MM.1S (cell line): ENCODE data around the gene TRPM8.

Experiments used
- DNase-seq: peaks from one replicate; pipeline ENCODE4 v3.0.0-alpha.2; 2015
- H2AFZ ChIP-seq: fragments of 300-600 bp; sonication (generic); 2 replicates; pipeline ENCODE4 v1.6.0; 2016; ENCODE audit warnings: antibody characterized with exemption, low read length
- H3F3A ChIP-seq: fragments of 300-600 bp; sonication (generic); 2 replicates; pipeline ENCODE4 v1.6.1; 2016; ENCODE audit warnings: mild to moderate bottlenecking, antibody characterized with exemption, low read length, moderate library complexity, mixed read lengths; ENCODE audit not compliant: insufficient read depth
- H3K27ac ChIP-seq: fragments of 300-600 bp; sonication (generic); 2 replicates; pipeline ENCODE4 v1.5.1; 2016; ENCODE audit warnings: mild to moderate bottlenecking, low read length
- H3K27me3 ChIP-seq: fragments of 300-600 bp; sonication (generic); replicated peaks from 2 replicates; pipeline ENCODE4 v1.6.0; 2016; ENCODE audit warnings: low read length; ENCODE audit not compliant: insufficient read depth
- H3K36me3 ChIP-seq: fragments of 300-600 bp; sonication (generic); replicated peaks from 2 replicates; pipeline ENCODE4 v1.6.1; 2016; ENCODE audit warnings: mild to moderate bottlenecking, low read length, mixed read lengths; ENCODE audit not compliant: insufficient read depth
- H3K4me1 ChIP-seq: fragments of 300-600 bp; sonication (generic); 2 replicates; pipeline ENCODE4 v1.6.1; 2016; ENCODE audit warnings: low read length, mixed read lengths
- H3K4me2 ChIP-seq: fragments of 300-600 bp; sonication (generic); 2 replicates; pipeline ENCODE4 v1.6.0; 2016; ENCODE audit warnings: low read depth, low read length
- H3K4me3 ChIP-seq: fragments of 300-600 bp; sonication (generic); 2 replicates; pipeline ENCODE4 v1.5.1; 2016; ENCODE audit warnings: low read length, mixed read lengths
- H3K79me2 ChIP-seq: fragments of 300-600 bp; sonication (generic); 2 replicates; pipeline ENCODE4 v1.6.1; 2016; ENCODE audit warnings: mixed run types, low read length, mixed read lengths
- H3K9ac ChIP-seq: fragments of 300-600 bp; sonication (generic); 2 replicates; pipeline ENCODE4 v1.6.1; 2016; ENCODE audit warnings: low read length, mixed read lengths
- H3K9me2 ChIP-seq: fragments of 300-600 bp; sonication (generic); replicated peaks from 2 replicates; pipeline ENCODE4 v1.6.1; 2016; ENCODE audit warnings: mild to moderate bottlenecking, low read length, mixed read lengths; ENCODE audit not compliant: insufficient read depth
- H3K9me3 ChIP-seq: fragments of 300-600 bp; sonication (generic); replicated peaks from 2 replicates; pipeline ENCODE4 v1.6.1; 2016; ENCODE audit warnings: mild to moderate bottlenecking, low read length, mixed read lengths; ENCODE audit not compliant: insufficient read depth
- H4K20me1 ChIP-seq: fragments of 300-600 bp; sonication (generic); 2 replicates; pipeline ENCODE4 v1.6.1; 2016; ENCODE audit warnings: mild to moderate bottlenecking, low read length, moderate library complexity, mixed read lengths; ENCODE audit not compliant: insufficient read depth
- CTCF ChIP-seq: fragments of 300-600 bp; sonication (generic); IDR thresholded peaks from 2 replicates; pipeline ENCODE4 v1.5.1; 2016; ENCODE audit warnings: antibody characterized with exemption, low read length, mixed read lengths
- EZH2 ChIP-seq: fragments of 300-600 bp; sonication (generic); optimal IDR thresholded peaks from 2 replicates; pipeline ENCODE3; 2017; ENCODE audit warnings: low read depth, mild to moderate bottlenecking, antibody characterized with exemption, low read length, mixed read lengths
- EZH2phosphoT487 ChIP-seq: fragments of 300-600 bp; sonication (generic); IDR thresholded peaks from 2 replicates; pipeline ENCODE4 v1.6.1; 2018; ENCODE audit warnings: antibody characterized with exemption, low read length

Gene TRPM8

GRCh38 chr2:233996461-233996860 is 79.3 kb downstream of the TRPM8 start:
- no peak overlapping the region for H2AFZ ChIP-seq
- no peaks in the 10 kb centered on the region for H3K79me2 ChIP-seq
- H3K36me3 ChIP-seq = no peaks in the 10 kb centered on the region
- TF ChIP-seq EZH2 = no peak
- no peak for TF ChIP-seq EZH2phosphoT487
- TF ChIP-seq CTCF = no peak
- no peak overlapping the region for H3K27ac ChIP-seq
- no peak overlapping the region for H3K4me3 ChIP-seq
- H3K4me2 ChIP-seq = no peak overlapping the region
- H4K20me1 ChIP-seq = no peaks in the 10 kb centered on the region
- no peaks in the 10 kb centered on the region for H3K9me2 ChIP-seq
- no peaks in the 10 kb centered on the region for H3F3A ChIP-seq
- no peak for DNase-seq
- H3K9ac ChIP-seq = no peak overlapping the region
- no peaks in the 10 kb centered on the region for H3K27me3 ChIP-seq
- H3K4me1 ChIP-seq = no peaks in the 10 kb centered on the region
- H3K9me3 ChIP-seq = no peaks in the 10 kb centered on the region

GRCh38 chr2:233997707-233998106 is 80.5 kb downstream of the TRPM8 start:
- Histone ChIP-seq H3K27ac (no peak overlapping the region), H3K36me3 (no peaks in the 10 kb centered on the region), H3K9ac (no peak overlapping the region), H4K20me1 (no peaks in the 10 kb centered on the region), H3K4me3 (no peak overlapping the region), H3K9me2 (no peaks in the 10 kb centered on the region), H3K9me3 (no peaks in the 10 kb centered on the region), H3F3A (no peaks in the 10 kb centered on the region), H3K4me1 (no peaks in the 10 kb centered on the region), H3K4me2 (no peak overlapping the region), H3K79me2 (no peaks in the 10 kb centered on the region), H3K27me3 (no peaks in the 10 kb centered on the region), H2AFZ (no peak overlapping the region)
- no peak for DNase-seq
- TF ChIP-seq EZH2phosphoT487 (no peak), CTCF (no peak), EZH2 (no peak)

- Histone ChIP-seq H3K4me2 (no peak overlapping the region), H3K4me1 (no peaks in the 10 kb centered on the region), H3K36me3 (no peaks in the 10 kb centered on the region), H4K20me1 (no peaks in the 10 kb centered on the region), H3K4me3 (no peak overlapping the region), H3K27me3 (no peaks in the 10 kb centered on the region), H3K79me2 (no peaks in the 10 kb centered on the region), H3K9ac (no peak overlapping the region), H3K27ac (no peak overlapping the region), H3F3A (no peaks in the 10 kb centered on the region), H3K9me3 (no peaks in the 10 kb centered on the region), H2AFZ (no peak overlapping the region), H3K9me2 (no peaks in the 10 kb centered on the region)
- TF ChIP-seq EZH2 (no peak), EZH2phosphoT487 (no peak), CTCF (no peak)
- DNase-seq = no peak
These were observed 82.0 kb downstream of the TRPM8 start for GRCh38 chr2:233999182-233999581.
